Neutrophil (primary cell): ENCODE data around the gene MREG.

Experiments used
- H3K27ac ChIP-seq: fragments of 200-600 bp; sonication (generic); 2 replicates; pipeline ENCODE4 v1.5.1; 2016; ENCODE audit warnings: mild to moderate bottlenecking, moderate library complexity
- H3K27me3 ChIP-seq: fragments of 200-600 bp; sonication (generic); 2 replicates; pipeline ENCODE4 v1.6.0; 2016; ENCODE audit warnings: mild to moderate bottlenecking
- H3K36me3 ChIP-seq: fragments of 200-600 bp; sonication (generic); 2 replicates; pipeline ENCODE4 v1.5.1; 2017
- H3K4me1 ChIP-seq, 2 experiments: fragments of 200-600 bp in 1 of 2; sonication (generic) in 1 of 2; 1 replicate in 1 of 2; 2 replicates in 1 of 2; pipeline versions ENCODE4 v1.5.1 to v1.6.1; 2013 to 2016; ENCODE audit warnings: low read depth in 1 of 2, low read length in 1 of 2, mild to moderate bottlenecking in 1 of 2, moderate library complexity in 1 of 2; ENCODE audit not compliant: control insufficient read depth in 1 of 2, insufficient read depth in 1 of 2
- H3K4me3 ChIP-seq, 2 experiments: fragments of 200-600 bp in 1 of 2; sonication (generic) in 1 of 2; 1 replicate in 1 of 2; 2 replicates in 1 of 2; pipeline ENCODE4 v1.5.1; 2013 to 2016; ENCODE audit warnings: low read depth in 1 of 2, low read length in 1 of 2, mild to moderate bottlenecking in 1 of 2, moderate library complexity in 1 of 2
- H3K9me3 ChIP-seq: fragments of 200-600 bp; sonication (generic); 2 replicates; pipeline ENCODE4 v1.5.1; 2016
- TF ChIP-seq, protein P1 (sequence below): fragments of 200-600 bp; sonication (generic); IDR thresholded peaks from 2 replicates; pipeline ENCODE4 v1.5.1; 2016; ENCODE audit warnings: antibody characterized with exemption

MREG gene

DNA sequence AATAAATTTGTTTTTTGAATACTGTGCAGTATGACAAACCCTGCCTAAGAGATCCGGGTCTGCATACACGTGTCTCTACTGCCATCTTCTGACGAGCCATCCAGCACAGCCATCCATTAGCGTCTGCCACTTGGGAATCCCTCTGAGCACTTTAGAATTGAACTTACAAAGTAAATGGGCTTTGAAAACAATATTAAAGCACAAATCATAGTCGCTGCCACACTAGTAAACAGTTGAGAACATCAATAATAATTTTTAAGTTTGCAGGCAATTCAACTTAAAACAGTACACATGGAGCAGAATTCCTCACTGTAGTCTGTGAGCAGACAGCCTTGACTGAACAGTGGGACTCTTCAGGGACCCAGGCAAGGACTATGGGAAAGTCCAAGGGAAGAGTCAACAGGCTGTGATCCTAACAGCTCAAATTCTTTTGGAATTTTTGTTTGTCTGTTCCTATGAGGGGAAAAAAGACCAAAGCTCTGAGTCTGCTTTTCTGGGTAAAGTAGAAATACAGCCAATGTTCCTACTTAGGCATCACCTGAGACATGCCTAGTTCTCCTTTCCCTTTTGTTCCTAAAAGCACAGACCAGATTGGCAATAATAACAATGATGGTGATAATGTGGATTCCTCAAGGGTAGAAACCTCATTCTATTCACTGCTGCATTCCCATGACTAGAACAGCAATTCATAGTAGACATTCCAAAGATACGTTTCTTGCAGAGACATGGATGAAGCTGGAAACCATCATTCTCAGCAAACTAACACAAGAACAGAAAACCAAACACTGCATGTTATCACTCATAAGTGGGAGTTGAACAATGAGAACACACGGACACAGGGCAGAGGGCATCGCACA lies 92.9 kb downstream of the MREG start:
- no peaks in the 10 kb centered on the region for H3K27me3 ChIP-seq
- H3K36me3 ChIP-seq = no peaks in the 10 kb centered on the region
- TF ChIP-seq, protein P1, sequence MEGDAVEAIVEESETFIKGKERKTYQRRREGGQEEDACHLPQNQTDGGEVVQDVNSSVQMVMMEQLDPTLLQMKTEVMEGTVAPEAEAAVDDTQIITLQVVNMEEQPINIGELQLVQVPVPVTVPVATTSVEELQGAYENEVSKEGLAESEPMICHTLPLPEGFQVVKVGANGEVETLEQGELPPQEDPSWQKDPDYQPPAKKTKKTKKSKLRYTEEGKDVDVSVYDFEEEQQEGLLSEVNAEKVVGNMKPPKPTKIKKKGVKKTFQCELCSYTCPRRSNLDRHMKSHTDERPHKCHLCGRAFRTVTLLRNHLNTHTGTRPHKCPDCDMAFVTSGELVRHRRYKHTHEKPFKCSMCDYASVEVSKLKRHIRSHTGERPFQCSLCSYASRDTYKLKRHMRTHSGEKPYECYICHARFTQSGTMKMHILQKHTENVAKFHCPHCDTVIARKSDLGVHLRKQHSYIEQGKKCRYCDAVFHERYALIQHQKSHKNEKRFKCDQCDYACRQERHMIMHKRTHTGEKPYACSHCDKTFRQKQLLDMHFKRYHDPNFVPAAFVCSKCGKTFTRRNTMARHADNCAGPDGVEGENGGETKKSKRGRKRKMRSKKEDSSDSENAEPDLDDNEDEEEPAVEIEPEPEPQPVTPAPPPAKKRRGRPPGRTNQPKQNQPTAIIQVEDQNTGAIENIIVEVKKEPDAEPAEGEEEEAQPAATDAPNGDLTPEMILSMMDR = no peak
- no peaks in the 10 kb centered on the region for H3K4me1 ChIP-seq
- no peak overlapping the region for H3K4me3 ChIP-seq
- no peaks in the 10 kb centered on the region for H3K9me3 ChIP-seq
- no peak overlapping the region for H3K27ac ChIP-seq

DNA sequence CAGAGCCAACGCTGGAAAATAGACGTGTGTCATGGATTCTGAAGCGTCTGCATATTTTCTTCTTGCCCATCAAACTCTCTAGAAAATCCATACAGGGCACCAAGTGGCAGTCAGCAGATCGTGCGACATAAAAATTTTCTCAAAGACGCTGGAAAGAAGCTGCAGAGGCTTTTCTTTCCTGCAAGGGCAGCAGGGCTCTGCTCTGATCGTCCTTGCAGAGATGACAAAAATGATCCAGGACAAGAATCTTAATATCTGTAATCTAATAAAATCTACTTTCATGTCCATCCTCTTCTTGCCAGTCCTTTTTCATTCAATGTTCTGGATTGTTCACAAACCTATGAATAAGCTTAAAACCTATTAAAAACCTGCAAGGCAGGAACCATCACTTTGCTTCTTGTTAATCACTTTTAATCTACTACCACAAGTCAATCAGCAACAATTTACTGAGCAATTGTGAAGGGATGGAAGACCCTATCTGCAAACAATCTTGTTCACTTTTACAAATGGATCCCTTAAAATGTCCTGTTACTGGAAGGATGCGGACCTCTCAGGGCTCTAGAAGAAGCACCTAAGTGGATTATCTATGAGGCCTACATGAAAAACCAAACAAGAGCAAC lies 93.6 kb downstream of the MREG start:
- TF ChIP-seq, protein P1 = no peak
- Histone ChIP-seq H3K36me3 (no peaks in the 10 kb centered on the region), H3K4me3 (no peak overlapping the region), H3K9me3 (no peaks in the 10 kb centered on the region), H3K27ac (no peak overlapping the region), H3K4me1 (no peaks in the 10 kb centered on the region), H3K27me3 (no peaks in the 10 kb centered on the region)

DNA sequence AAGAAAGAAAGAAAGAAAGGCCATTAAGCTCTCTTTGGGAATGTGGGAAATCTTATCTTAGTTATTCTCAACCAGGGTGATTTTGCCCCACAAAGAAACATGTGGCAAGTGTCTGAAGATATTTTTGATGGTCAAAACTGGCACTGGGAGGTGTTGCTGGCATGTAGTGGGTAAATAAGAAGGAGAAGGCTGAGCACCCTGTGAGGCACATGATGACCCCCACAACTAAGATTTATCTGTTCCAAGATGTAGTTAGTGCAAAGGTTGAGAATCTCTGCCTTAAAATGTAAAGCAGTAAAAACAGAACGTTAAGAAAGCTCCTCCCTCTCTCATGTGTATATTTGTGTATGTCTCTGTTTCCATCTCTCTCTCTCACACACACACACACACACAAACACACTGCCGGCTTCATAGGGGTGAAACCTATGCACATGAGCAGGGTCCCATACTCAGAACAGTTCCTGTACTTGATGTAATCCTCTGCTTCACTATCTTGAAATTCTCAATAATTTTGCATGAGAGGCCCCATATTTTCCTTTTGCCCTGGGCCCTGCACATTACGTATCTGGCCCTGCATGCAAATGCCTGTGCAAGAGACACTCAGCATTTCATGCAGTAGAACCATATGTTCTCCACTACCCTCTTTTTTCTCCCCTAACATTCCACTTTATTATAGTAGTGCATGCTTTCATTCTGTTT lies 94.3 kb downstream of the MREG start:
- Histone ChIP-seq H3K36me3 (no peaks in the 10 kb centered on the region), H3K27me3 (no peaks in the 10 kb centered on the region), H3K4me1 (no peaks in the 10 kb centered on the region), H3K27ac (no peak overlapping the region), H3K9me3 (no peaks in the 10 kb centered on the region), H3K4me3 (no peak overlapping the region)
- TF ChIP-seq, protein P1 = no peak

DNA sequence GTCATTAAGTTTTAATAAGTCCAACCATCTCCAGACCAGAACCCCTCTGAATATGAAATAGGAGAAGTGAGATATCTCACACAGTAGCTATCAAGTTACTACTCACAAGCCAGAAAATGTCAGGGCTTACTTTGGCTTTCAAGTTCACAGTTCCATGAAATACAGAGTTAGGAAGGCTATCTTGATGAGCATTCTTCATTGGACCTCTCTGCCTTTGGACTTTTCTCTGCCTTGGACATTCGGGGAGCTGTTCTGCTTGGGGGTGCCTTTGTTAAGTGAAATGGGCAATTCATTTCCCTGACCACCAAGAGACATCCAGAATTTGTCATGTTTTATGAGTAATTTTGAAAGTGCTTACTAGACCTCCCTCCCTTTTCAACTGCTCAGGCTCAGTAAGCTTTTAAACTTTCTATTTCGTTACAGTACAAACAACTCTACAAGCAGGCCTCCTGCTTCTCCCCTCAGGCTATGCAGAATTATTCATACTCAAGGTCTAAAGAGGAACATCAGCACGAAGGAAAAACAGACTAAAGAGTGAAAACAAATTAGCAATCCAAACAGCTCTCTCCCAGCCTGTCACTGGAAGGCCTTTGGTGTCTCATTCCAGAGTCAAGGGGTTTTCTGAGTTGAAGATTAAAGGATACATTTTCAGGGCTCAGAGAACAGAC lies 95.3 kb downstream of the MREG start:
- Histone ChIP-seq H3K4me1 (no peaks in the 10 kb centered on the region), H3K9me3 (no peaks in the 10 kb centered on the region), H3K4me3 (no peak overlapping the region), H3K27ac (no peak overlapping the region), H3K36me3 (no peaks in the 10 kb centered on the region), H3K27me3 (no peaks in the 10 kb centered on the region)
- TF ChIP-seq, protein P1 = no peak

DNA sequence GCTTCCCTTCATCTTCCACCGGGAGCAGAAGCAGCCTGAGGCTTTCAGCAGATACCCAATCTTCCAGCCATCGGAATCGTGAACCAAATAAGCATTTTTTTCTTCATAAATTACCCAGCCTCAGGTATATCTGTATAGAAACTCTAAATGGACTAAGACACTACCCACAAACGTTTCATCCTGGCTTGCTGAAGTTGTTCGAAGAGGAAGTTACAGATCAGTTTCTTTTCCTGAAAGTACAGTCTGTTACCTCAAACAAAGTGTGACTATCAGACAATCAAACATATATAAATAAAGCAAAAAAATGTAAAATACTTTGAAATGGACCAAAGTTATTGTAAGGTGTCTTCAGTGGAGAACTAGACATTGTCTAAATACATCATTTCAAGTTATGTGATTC lies 97.9 kb downstream of the MREG start:
- no peaks in the 10 kb centered on the region for H3K27me3 ChIP-seq
- H3K4me1 ChIP-seq = no peaks in the 10 kb centered on the region
- no peaks in the 10 kb centered on the region for H3K9me3 ChIP-seq
- no peaks in the 10 kb centered on the region for H3K36me3 ChIP-seq
- no peak overlapping the region for H3K27ac ChIP-seq
- H3K4me3 ChIP-seq = no peak overlapping the region
- TF ChIP-seq, protein P1 = no peak
